Upper lobe of left lung (tissue), 4 donors: Measurements from ENCODE around the gene DOK5.

ENCODE experiments used
- EP300 ChIP-seq, 4 donors: sonication (generic); formaldehyde crosslinking; IDR thresholded peaks; one replicate each; pipeline ENCODE4 v1.5.1; 2017; ENCODE audit warnings: antibody characterized with exemption in 4 of 4, control low read depth in 2 of 4
- POLR2A ChIP-seq, 4 donors: fragments of 450-650 bp; IDR thresholded peaks; one replicate each; pipeline ENCODE4 v1.5.1; 2016 to 2017; ENCODE audit warnings: antibody characterized with exemption in 4 of 4, mild to moderate bottlenecking in 2 of 4
- TF ChIP-seq, protein P1 (sequence below), 6 experiments: fragments of 450-650 bp in 4 of 6; fragments of 200-600 bp in 2 of 6; sonication (generic) in 2 of 6; IDR thresholded peaks; one replicate each; pipeline ENCODE4 v1.5.1; 2016 to 2019; ENCODE audit warnings: antibody characterized with exemption in 6 of 6

DNA sequence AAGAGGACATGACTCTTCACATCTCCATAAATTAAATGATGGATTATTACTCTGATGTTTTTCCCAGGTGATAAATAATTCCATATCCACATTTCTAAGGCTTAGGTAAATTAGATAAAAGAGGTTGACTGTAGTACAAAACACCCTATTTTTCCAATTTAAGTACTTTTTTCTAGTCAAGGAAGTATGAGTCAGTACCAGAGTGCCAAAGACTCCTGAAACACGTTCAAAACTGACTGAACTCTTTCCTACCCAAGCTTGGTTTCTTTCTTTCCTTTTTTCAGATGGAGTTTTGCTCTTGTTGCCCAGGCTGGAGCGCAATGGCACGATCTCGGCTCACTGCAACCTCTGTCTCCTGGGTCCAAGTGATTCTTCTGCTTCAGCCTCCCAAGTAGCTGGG, 85.0 kb downstream of the DOK5 start:
- TF ChIP-seq, protein P1, sequence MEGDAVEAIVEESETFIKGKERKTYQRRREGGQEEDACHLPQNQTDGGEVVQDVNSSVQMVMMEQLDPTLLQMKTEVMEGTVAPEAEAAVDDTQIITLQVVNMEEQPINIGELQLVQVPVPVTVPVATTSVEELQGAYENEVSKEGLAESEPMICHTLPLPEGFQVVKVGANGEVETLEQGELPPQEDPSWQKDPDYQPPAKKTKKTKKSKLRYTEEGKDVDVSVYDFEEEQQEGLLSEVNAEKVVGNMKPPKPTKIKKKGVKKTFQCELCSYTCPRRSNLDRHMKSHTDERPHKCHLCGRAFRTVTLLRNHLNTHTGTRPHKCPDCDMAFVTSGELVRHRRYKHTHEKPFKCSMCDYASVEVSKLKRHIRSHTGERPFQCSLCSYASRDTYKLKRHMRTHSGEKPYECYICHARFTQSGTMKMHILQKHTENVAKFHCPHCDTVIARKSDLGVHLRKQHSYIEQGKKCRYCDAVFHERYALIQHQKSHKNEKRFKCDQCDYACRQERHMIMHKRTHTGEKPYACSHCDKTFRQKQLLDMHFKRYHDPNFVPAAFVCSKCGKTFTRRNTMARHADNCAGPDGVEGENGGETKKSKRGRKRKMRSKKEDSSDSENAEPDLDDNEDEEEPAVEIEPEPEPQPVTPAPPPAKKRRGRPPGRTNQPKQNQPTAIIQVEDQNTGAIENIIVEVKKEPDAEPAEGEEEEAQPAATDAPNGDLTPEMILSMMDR (IDR thresholded peaks at IDR 0.05): no peak
- TF ChIP-seq POLR2A (IDR thresholded peaks at IDR 0.05): no peak
- no peak for TF ChIP-seq EP300 (IDR thresholded peaks at IDR 0.05)
